ENCODE results near the gene FTCD.
"Not testable (repeated sequence)": the region's sequence is repeated elsewhere in the genome, so short reads cannot be mapped to it uniquely, and the experiment has no call there.

The FTCD gene

GRCh38 chr21:46111857-46112724 lies 43.3 kb downstream of the FTCD start:
- Histone ChIP-seq H3K4me1 (ENCODE audit: control insufficient read depth, insufficient read depth, low read length) (peaks cover 32% of the 10 kb centered on the region), H3K4me3 (ENCODE audit: low read length in 2 of 2) (no peak overlapping the region), H3K36me3 (ENCODE audit: control insufficient read depth in 2 of 2, insufficient read depth in 2 of 2, low read length in 2 of 2) (peaks cover 46 to 47% of the 10 kb centered on the region in 2 donors), H3K9me3 (ENCODE audit: control insufficient read depth in 2 of 2, low read length in 2 of 2) (peaks cover 0 to 3% of the 10 kb centered on the region in 2 donors), H3K27me3 (ENCODE audit: control insufficient read depth in 1 of 2, insufficient read depth in 2 of 2, low read length in 2 of 2) (no peaks in the 10 kb centered on the region), H3K9ac (ENCODE audit: low read length in 2 of 2) (no peak overlapping the region), H3K27ac (ENCODE audit: low read length) (no peak overlapping the region)

DNA sequence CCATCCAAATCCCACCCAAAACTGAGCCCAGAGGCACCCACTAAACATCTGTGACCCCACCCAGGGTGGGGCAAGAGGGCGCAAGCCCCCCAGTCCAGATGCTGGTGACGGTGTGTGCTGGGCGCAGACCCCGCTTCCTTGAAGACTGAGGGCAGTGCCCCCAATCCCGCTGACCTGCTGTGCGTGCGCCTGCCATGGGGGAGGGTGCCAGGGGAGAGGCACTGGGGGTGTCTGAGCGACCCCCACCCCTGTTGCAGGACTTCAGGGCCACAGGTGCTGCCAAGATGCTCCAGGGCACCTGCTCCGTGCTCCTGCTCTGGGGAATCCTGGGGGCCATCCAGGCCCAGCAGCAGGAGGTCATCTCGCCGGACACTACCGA lies 44.2 kb downstream of the FTCD start:
- peak overlapping the region in 1 of 2 donors; percentile 22 for H3K4me3 ChIP-seq (ENCODE audit: low read length in 2 of 2)
- peak overlapping the region; percentile 73 for H3K27ac ChIP-seq (ENCODE audit: low read length)
- H3K9me3 ChIP-seq (ENCODE audit: control insufficient read depth in 2 of 2, low read length in 2 of 2): peaks cover 0 to 3% of the 10 kb centered on the region in 2 donors
- H3K4me1 ChIP-seq (ENCODE audit: control insufficient read depth, insufficient read depth, low read length): peaks cover 32% of the 10 kb centered on the region
- peak overlapping the region in 1 of 2 donors; percentile 36 for H3K9ac ChIP-seq (ENCODE audit: low read length in 2 of 2)
- H3K27me3 ChIP-seq (ENCODE audit: control insufficient read depth in 1 of 2, insufficient read depth in 2 of 2, low read length in 2 of 2): no peaks in the 10 kb centered on the region
- peaks cover 37 to 40% of the 10 kb centered on the region in 2 donors for H3K36me3 ChIP-seq (ENCODE audit: control insufficient read depth in 2 of 2, insufficient read depth in 2 of 2, low read length in 2 of 2)

- H3K9me3 ChIP-seq (ENCODE audit: control insufficient read depth in 2 of 2, low read length in 2 of 2): peaks cover 0 to 3% of the 10 kb centered on the region in 2 donors
- peak overlapping the region in 1 of 2 donors; percentile 22 for H3K4me3 ChIP-seq (ENCODE audit: low read length in 2 of 2)
- H3K9ac ChIP-seq (ENCODE audit: low read length in 2 of 2): peak overlapping the region in 1 of 2 donors; percentile 36
- no peaks in the 10 kb centered on the region for H3K27me3 ChIP-seq (ENCODE audit: control insufficient read depth in 1 of 2, insufficient read depth in 2 of 2, low read length in 2 of 2)
- H3K27ac ChIP-seq (ENCODE audit: low read length): peak overlapping the region; percentile 73
- H3K4me1 ChIP-seq (ENCODE audit: control insufficient read depth, insufficient read depth, low read length): peaks cover 32% of the 10 kb centered on the region
- peaks cover 32 to 36% of the 10 kb centered on the region in 2 donors for H3K36me3 ChIP-seq (ENCODE audit: control insufficient read depth in 2 of 2, insufficient read depth in 2 of 2, low read length in 2 of 2)
These were observed 44.7 kb downstream of the FTCD start for GRCh38 chr21:46110499-46111192.

GRCh38 chr21:46109313-46110221 lies 45.8 kb downstream of the FTCD start:
- Histone ChIP-seq H3K4me3 (ENCODE audit: low read length in 2 of 2) (peak overlapping the region; percentile 11 to 29), H3K36me3 (ENCODE audit: control insufficient read depth in 2 of 2, insufficient read depth in 2 of 2, low read length in 2 of 2) (peaks cover 24 to 26% of the 10 kb centered on the region in 2 donors), H3K9ac (ENCODE audit: low read length in 2 of 2) (peak overlapping the region in 1 of 2 donors; percentile 36), H3K9me3 (ENCODE audit: control insufficient read depth in 2 of 2, low read length in 2 of 2) (no peaks in the 10 kb centered on the region), H3K4me1 (ENCODE audit: control insufficient read depth, insufficient read depth, low read length) (peaks cover 32% of the 10 kb centered on the region), H3K27me3 (ENCODE audit: control insufficient read depth in 1 of 2, insufficient read depth in 2 of 2, low read length in 2 of 2) (no peaks in the 10 kb centered on the region), H3K27ac (ENCODE audit: low read length) (peak overlapping the region; percentile 73)

GRCh38 chr21:46108827-46109312 lies 46.5 kb downstream of the FTCD start:
- Histone ChIP-seq H3K4me1 (ENCODE audit: control insufficient read depth, insufficient read depth, low read length) (peaks cover 32% of the 10 kb centered on the region), H3K4me3 (ENCODE audit: low read length in 2 of 2) (peak overlapping the region in 1 of 2 donors; percentile 29), H3K27ac (ENCODE audit: low read length) (peak overlapping the region; percentile 73), H3K9me3 (ENCODE audit: control insufficient read depth in 2 of 2, low read length in 2 of 2) (no peaks in the 10 kb centered on the region), H3K36me3 (ENCODE audit: control insufficient read depth in 2 of 2, insufficient read depth in 2 of 2, low read length in 2 of 2) (peaks cover 19 to 21% of the 10 kb centered on the region in 2 donors), H3K27me3 (ENCODE audit: control insufficient read depth in 1 of 2, insufficient read depth in 2 of 2, low read length in 2 of 2) (no peaks in the 10 kb centered on the region), H3K9ac (ENCODE audit: low read length in 2 of 2) (peak overlapping the region in 1 of 2 donors; percentile 21)

DNA sequence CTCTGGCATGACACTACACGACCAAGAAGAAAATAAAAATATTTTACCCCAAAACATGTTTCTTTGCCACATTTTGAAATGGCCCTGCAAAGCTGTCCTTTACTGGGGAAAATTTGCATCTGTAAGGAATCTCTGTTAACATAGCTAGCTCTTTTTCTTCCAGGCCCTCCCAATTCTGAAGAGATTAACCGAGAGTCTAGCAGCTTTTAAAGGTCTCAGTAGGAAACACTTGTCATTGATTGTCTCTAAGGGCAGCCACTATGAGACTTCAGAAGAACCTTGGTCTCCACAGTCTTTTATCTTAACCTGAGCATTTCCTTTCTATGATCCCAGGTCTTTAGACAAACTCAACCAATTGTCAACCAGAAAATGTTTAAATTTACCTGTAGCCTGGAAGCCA lies 48.0 kb downstream of the FTCD start:
- not testable (repeated sequence) for H3K27ac ChIP-seq (ENCODE audit: low read length); H3K27me3 ChIP-seq (ENCODE audit: control insufficient read depth in 1 of 2, insufficient read depth in 2 of 2, low read length in 2 of 2); H3K4me3 ChIP-seq (ENCODE audit: low read length in 2 of 2); H3K9ac ChIP-seq (ENCODE audit: low read length in 2 of 2); H3K9me3 ChIP-seq (ENCODE audit: control insufficient read depth in 2 of 2, low read length in 2 of 2); H3K36me3 ChIP-seq (ENCODE audit: control insufficient read depth in 2 of 2, insufficient read depth in 2 of 2, low read length in 2 of 2)
- peaks cover 28% of the 10 kb centered on the region for H3K4me1 ChIP-seq (ENCODE audit: control insufficient read depth, insufficient read depth, low read length)

DNA sequence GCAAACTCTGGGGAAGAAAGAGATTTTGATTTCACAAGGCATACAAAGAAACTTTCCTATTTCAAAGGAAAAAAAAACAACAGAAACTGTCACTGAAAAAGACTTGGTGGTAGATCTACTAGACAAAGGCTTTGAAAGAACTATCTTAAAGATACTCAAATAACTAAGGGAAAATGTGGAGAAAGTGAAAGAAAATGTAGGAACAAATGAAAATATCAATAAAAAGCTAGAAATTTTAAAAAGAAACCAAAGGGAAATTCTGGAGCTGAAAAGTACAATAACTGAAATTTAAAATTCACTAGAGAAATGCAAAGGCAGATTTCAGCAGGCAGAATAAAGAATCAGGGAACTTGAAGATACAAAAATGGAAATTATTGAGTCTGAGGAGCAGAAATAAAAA lies 51.3 kb downstream of the FTCD start:
- Histone ChIP-seq H3K4me1 (ENCODE audit: control insufficient read depth, insufficient read depth, low read length) (peaks cover 19% of the 10 kb centered on the region), H3K36me3 (ENCODE audit: control insufficient read depth in 2 of 2, insufficient read depth in 2 of 2, low read length in 2 of 2) (peaks cover 2 to 3% of the 10 kb centered on the region in 2 donors), H3K9ac (ENCODE audit: low read length in 2 of 2) (no peak overlapping the region), H3K9me3 (ENCODE audit: control insufficient read depth in 2 of 2, low read length in 2 of 2) (no peaks in the 10 kb centered on the region), H3K4me3 (ENCODE audit: low read length in 2 of 2) (no peak overlapping the region), H3K27ac (ENCODE audit: low read length) (no peak overlapping the region), H3K27me3 (ENCODE audit: control insufficient read depth in 1 of 2, insufficient read depth in 2 of 2, low read length in 2 of 2) (no peaks in the 10 kb centered on the region)

GRCh38 chr21:46100906-46101305 lies 54.5 kb downstream of the FTCD start:
- Histone ChIP-seq H3K9me3 (ENCODE audit: control insufficient read depth in 2 of 2, low read length in 2 of 2) (no peaks in the 10 kb centered on the region), H3K27me3 (ENCODE audit: control insufficient read depth in 1 of 2, insufficient read depth in 2 of 2, low read length in 2 of 2) (no peaks in the 10 kb centered on the region), H3K27ac (ENCODE audit: low read length) (peak overlapping the region; percentile 25), H3K9ac (ENCODE audit: low read length in 2 of 2) (no peak overlapping the region), H3K4me1 (ENCODE audit: control insufficient read depth, insufficient read depth, low read length) (peaks cover 30% of the 10 kb centered on the region), H3K36me3 (ENCODE audit: control insufficient read depth in 2 of 2, insufficient read depth in 2 of 2, low read length in 2 of 2) (peaks cover 0 to 3% of the 10 kb centered on the region in 2 donors), H3K4me3 (ENCODE audit: low read length in 2 of 2) (peak overlapping the region; percentile 58 to 83)

DNA sequence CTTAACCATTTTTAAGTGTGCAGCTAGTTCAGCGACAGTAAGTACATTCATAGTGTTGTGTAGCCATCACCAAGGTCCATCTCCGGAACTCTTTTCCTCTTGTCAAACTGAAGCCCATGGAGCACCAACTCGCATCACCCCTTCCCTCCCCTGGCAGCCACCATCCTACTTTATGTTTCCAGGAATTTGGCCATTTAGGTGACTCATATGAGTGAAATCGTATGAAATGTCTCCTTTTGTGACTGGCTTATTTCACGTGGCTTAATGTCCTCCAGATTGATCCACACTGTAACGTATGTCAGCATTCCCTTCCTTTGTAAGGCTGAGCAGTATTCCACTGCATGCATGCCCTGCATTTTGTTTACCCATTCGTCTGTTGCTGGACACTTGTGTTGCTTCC lies 55.0 kb downstream of the FTCD start:
- Histone ChIP-seq H3K27me3 (ENCODE audit: control insufficient read depth in 1 of 2, insufficient read depth in 2 of 2, low read length in 2 of 2) (no peaks in the 10 kb centered on the region), H3K9ac (ENCODE audit: low read length in 2 of 2) (no peak overlapping the region), H3K4me3 (ENCODE audit: low read length in 2 of 2) (peak overlapping the region; percentile 58 to 83), H3K27ac (ENCODE audit: low read length) (peak overlapping the region; percentile 25), H3K4me1 (ENCODE audit: control insufficient read depth, insufficient read depth, low read length) (peaks cover 32% of the 10 kb centered on the region), H3K9me3 (ENCODE audit: control insufficient read depth in 2 of 2, low read length in 2 of 2) (no peaks in the 10 kb centered on the region), H3K36me3 (ENCODE audit: control insufficient read depth in 2 of 2, insufficient read depth in 2 of 2, low read length in 2 of 2) (peaks cover 0 to 3% of the 10 kb centered on the region in 2 donors)

DNA sequence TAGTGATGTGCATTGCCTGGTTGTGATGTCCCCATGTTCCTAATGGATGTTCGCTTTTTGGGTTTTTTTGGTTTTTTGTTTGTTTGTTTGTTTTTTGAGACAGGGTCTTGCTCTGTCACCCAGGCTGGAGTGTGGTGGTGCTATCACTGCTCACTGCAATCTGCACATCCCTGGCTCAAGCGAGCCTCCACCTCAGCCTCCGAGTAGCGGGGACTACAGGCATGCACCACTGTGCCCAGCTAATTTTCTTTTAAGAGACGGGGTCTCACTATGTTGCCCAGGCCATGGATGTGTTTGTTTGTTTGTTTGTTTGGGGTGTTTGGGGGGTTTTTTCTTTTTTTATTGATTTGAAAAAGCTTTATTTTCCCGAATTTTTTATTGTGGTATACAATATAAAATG lies 55.4 kb downstream of the FTCD start:
- no peaks in the 10 kb centered on the region for H3K27me3 ChIP-seq (ENCODE audit: control insufficient read depth in 1 of 2, insufficient read depth in 2 of 2, low read length in 2 of 2)
- no peaks in the 10 kb centered on the region for H3K9me3 ChIP-seq (ENCODE audit: control insufficient read depth in 2 of 2, low read length in 2 of 2)
- H3K4me1 ChIP-seq (ENCODE audit: control insufficient read depth, insufficient read depth, low read length): peaks cover 36% of the 10 kb centered on the region
- peak overlapping the region; percentile 47 to 70 for H3K9ac ChIP-seq (ENCODE audit: low read length in 2 of 2)
- H3K27ac ChIP-seq (ENCODE audit: low read length): peak overlapping the region; percentile 99
- peak overlapping the region; percentile 58 to 83 for H3K4me3 ChIP-seq (ENCODE audit: low read length in 2 of 2)
- H3K36me3 ChIP-seq (ENCODE audit: control insufficient read depth in 2 of 2, insufficient read depth in 2 of 2, low read length in 2 of 2): peaks cover 0 to 3% of the 10 kb centered on the region in 2 donors
